Measurements from ENCODE around the gene RAB36. TPM values are rescaled to one million over a fixed set of nuclear protein-coding genes. Genes with fewer than 3 reads are reported as not detected.

The RAB36 gene
- total RNA-seq, 1 experiment from 2014 or later = 1.8 TPM

DNA sequence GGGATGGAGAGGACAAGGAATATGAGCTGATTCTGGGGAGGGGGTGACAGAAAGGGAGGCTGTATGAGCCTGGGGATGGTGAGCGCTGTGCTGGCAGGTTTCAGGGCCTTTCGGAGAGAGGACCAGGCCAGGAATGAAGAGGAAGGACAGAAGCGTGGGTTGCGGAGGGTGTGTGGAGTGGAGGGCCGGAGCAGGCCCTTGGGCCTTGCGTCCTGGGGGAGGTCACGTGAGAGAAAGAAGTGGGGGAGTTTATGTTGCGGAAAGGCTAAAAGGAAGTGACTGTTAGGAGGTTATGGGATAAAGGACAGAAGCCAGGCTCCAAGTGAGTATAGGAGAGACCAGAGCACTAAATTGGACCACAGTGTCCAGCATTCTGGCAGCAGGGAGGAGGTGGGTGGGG, 52.6 kb downstream of the RAB36 start:
- Mint-ChIP-seq H3K27me3 (ENCODE audit: low read depth) (no peaks in the 10 kb centered on the region), H3K9me3 (no peaks in the 10 kb centered on the region), H3K27ac (peak overlapping the region; percentile 55), H3K4me3 (no peak overlapping the region), H3K4me1 (peaks cover 54% of the 10 kb centered on the region), H3K36me3 (peaks cover 11% of the 10 kb centered on the region; the same call in 1 of the 2 replicates)
- TF ChIP-seq KAT7 (CRISPR knock-in tag; IDR thresholded peaks at IDR 0.05; ENCODE audit: borderline replicate concordance) (no peak), RELA (CRISPR knock-in tag; IDR thresholded peaks at IDR 0.05; ENCODE audit: borderline replicate concordance) (no peak), FOXJ3 (CRISPR knock-in tag; IDR thresholded peaks at IDR 0.05; ENCODE audit: borderline replicate concordance) (no peak), NFYB (CRISPR knock-in tag; conservative IDR thresholded peaks at IDR 0.05; ENCODE audit: low read depth) (no peak), SP1 (CRISPR knock-in tag; conservative IDR thresholded peaks at IDR 0.05) (no peak), ZNF138 (CRISPR knock-in tag; conservative IDR thresholded peaks at IDR 0.05) (no peak), TP53 (CRISPR knock-in tag; IDR thresholded peaks at IDR 0.05) (no peak), GTF2I (CRISPR knock-in tag; conservative IDR thresholded peaks at IDR 0.05) (no peak), FOXP1 (CRISPR knock-in tag; IDR thresholded peaks at IDR 0.05; ENCODE audit: borderline replicate concordance) (no peak)
- TF ChIP-seq, protein P1, sequence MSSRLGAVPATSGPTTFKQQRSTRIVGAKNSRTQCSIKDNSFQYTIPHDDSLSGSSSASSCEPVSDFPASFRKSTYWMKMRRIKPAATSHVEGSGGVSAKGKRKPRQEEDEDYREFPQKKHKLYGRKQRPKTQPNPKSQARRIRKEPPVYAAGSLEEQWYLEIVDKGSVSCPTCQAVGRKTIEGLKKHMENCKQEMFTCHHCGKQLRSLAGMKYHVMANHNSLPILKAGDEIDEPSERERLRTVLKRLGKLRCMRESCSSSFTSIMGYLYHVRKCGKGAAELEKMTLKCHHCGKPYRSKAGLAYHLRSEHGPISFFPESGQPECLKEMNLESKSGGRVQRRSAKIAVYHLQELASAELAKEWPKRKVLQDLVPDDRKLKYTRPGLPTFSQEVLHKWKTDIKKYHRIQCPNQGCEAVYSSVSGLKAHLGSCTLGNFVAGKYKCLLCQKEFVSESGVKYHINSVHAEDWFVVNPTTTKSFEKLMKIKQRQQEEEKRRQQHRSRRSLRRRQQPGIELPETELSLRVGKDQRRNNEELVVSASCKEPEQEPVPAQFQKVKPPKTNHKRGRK (CRISPR knock-in tag; IDR thresholded peaks at IDR 0.05; ENCODE audit: borderline replicate concordance) = no peak
- TF ChIP-seq, protein P2, sequence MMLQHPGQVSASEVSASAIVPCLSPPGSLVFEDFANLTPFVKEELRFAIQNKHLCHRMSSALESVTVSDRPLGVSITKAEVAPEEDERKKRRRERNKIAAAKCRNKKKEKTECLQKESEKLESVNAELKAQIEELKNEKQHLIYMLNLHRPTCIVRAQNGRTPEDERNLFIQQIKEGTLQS (CRISPR knock-in tag; conservative IDR thresholded peaks at IDR 0.05) = no peak
- TF ChIP-seq, protein P3, sequence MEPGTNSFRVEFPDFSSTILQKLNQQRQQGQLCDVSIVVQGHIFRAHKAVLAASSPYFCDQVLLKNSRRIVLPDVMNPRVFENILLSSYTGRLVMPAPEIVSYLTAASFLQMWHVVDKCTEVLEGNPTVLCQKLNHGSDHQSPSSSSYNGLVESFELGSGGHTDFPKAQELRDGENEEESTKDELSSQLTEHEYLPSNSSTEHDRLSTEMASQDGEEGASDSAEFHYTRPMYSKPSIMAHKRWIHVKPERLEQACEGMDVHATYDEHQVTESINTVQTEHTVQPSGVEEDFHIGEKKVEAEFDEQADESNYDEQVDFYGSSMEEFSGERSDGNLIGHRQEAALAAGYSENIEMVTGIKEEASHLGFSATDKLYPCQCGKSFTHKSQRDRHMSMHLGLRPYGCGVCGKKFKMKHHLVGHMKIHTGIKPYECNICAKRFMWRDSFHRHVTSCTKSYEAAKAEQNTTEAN (CRISPR knock-in tag; IDR thresholded peaks at IDR 0.05) = no peak
- CTCF ChIA-PET = interaction anchor here (1.0 to 1.1 kb wide), 2 partner anchors 19 to 27 kb away, joined by 3 read pairs; no protein-coding TSS in a partner anchor
- DNase-seq (ENCODE audit: low spot score) (no peak), ATAC-seq (no peak)
- POLR2A ChIA-PET = no interaction called here

DNA sequence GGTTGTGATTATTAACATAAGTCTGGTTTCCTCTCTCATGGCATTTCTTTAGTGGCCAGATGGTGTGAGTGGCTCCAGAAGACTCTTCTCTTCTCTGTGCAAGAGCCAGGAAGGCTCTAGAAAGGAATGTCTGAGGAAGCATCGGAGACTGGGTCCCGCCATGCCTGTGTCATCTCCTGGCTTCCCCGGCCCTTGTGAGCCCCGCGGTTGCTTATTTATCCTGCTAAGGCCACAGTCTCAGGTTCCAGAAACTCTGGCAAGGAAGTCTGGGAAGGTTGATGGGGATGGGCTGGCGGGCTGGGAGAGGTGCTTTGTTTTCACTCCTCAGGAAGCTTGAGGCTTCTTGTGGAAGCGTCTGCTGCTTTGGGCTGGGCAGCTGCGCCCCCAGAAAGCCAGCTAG, 53.9 kb downstream of the RAB36 start:
- H3K27ac Mint-ChIP-seq = peak overlapping the region; percentile 60
- ChIA-PET POLR2A (interaction anchor here (0.7 kb wide), 1 partner anchor 15 kb away, joined by 5 read pairs; no protein-coding TSS in a partner anchor), CTCF (no interaction called here)
- no peak overlapping the region for H3K4me3 Mint-ChIP-seq
- no peaks in the 10 kb centered on the region for H3K9me3 Mint-ChIP-seq
- DNase-seq (ENCODE audit: low spot score) = no peak
- peaks cover 54% of the 10 kb centered on the region for H3K4me1 Mint-ChIP-seq
- no peaks in the 10 kb centered on the region for H3K27me3 Mint-ChIP-seq (ENCODE audit: low read depth)
- H3K36me3 Mint-ChIP-seq = peaks cover 13% of the 10 kb centered on the region; the same call in 1 of the 2 replicates
- ATAC-seq = peak; percentile 48
- TF ChIP-seq, protein P4, sequence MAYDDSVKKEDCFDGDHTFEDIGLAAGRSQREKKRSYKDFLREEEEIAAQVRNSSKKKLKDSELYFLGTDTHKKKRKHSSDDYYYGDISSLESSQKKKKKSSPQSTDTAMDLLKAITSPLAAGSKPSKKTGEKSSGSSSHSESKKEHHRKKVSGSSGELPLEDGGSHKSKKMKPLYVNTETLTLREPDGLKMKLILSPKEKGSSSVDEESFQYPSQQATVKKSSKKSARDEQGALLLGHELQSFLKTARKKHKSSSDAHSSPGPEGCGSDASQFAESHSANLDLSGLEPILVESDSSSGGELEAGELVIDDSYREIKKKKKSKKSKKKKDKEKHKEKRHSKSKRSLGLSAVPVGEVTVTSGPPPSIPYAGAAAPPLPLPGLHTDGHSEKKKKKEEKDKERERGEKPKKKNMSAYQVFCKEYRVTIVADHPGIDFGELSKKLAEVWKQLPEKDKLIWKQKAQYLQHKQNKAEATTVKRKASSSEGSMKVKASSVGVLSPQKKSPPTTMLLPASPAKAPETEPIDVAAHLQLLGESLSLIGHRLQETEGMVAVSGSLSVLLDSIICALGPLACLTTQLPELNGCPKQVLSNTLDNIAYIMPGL (CRISPR knock-in tag; IDR thresholded peaks at IDR 0.05) = no peak
- TF ChIP-seq ZNF219 (CRISPR knock-in tag; IDR thresholded peaks at IDR 0.05; ENCODE audit: borderline replicate concordance) (no peak), FOXK1 (CRISPR knock-in tag; IDR thresholded peaks at IDR 0.05) (no peak), OVOL2 (CRISPR knock-in tag; IDR thresholded peaks at IDR 0.05; ENCODE audit: borderline replicate concordance) (no peak), GTF2I (CRISPR knock-in tag; conservative IDR thresholded peaks at IDR 0.05) (no peak), ZNF671 (CRISPR knock-in tag; IDR thresholded peaks at IDR 0.05) (no peak)
- TF ChIP-seq, protein P5, sequence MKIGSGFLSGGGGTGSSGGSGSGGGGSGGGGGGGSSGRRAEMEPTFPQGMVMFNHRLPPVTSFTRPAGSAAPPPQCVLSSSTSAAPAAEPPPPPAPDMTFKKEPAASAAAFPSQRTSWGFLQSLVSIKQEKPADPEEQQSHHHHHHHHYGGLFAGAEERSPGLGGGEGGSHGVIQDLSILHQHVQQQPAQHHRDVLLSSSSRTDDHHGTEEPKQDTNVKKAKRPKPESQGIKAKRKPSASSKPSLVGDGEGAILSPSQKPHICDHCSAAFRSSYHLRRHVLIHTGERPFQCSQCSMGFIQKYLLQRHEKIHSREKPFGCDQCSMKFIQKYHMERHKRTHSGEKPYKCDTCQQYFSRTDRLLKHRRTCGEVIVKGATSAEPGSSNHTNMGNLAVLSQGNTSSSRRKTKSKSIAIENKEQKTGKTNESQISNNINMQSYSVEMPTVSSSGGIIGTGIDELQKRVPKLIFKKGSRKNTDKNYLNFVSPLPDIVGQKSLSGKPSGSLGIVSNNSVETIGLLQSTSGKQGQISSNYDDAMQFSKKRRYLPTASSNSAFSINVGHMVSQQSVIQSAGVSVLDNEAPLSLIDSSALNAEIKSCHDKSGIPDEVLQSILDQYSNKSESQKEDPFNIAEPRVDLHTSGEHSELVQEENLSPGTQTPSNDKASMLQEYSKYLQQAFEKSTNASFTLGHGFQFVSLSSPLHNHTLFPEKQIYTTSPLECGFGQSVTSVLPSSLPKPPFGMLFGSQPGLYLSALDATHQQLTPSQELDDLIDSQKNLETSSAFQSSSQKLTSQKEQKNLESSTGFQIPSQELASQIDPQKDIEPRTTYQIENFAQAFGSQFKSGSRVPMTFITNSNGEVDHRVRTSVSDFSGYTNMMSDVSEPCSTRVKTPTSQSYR (CRISPR knock-in tag; IDR thresholded peaks at IDR 0.05) = no peak
- TF ChIP-seq, protein P6, sequence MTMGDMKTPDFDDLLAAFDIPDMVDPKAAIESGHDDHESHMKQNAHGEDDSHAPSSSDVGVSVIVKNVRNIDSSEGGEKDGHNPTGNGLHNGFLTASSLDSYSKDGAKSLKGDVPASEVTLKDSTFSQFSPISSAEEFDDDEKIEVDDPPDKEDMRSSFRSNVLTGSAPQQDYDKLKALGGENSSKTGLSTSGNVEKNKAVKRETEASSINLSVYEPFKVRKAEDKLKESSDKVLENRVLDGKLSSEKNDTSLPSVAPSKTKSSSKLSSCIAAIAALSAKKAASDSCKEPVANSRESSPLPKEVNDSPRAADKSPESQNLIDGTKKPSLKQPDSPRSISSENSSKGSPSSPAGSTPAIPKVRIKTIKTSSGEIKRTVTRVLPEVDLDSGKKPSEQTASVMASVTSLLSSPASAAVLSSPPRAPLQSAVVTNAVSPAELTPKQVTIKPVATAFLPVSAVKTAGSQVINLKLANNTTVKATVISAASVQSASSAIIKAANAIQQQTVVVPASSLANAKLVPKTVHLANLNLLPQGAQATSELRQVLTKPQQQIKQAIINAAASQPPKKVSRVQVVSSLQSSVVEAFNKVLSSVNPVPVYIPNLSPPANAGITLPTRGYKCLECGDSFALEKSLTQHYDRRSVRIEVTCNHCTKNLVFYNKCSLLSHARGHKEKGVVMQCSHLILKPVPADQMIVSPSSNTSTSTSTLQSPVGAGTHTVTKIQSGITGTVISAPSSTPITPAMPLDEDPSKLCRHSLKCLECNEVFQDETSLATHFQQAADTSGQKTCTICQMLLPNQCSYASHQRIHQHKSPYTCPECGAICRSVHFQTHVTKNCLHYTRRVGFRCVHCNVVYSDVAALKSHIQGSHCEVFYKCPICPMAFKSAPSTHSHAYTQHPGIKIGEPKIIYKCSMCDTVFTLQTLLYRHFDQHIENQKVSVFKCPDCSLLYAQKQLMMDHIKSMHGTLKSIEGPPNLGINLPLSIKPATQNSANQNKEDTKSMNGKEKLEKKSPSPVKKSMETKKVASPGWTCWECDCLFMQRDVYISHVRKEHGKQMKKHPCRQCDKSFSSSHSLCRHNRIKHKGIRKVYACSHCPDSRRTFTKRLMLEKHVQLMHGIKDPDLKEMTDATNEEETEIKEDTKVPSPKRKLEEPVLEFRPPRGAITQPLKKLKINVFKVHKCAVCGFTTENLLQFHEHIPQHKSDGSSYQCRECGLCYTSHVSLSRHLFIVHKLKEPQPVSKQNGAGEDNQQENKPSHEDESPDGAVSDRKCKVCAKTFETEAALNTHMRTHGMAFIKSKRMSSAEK (CRISPR knock-in tag; IDR thresholded peaks at IDR 0.05; ENCODE audit: borderline replicate concordance) = no peak
- TF ChIP-seq, protein P7, sequence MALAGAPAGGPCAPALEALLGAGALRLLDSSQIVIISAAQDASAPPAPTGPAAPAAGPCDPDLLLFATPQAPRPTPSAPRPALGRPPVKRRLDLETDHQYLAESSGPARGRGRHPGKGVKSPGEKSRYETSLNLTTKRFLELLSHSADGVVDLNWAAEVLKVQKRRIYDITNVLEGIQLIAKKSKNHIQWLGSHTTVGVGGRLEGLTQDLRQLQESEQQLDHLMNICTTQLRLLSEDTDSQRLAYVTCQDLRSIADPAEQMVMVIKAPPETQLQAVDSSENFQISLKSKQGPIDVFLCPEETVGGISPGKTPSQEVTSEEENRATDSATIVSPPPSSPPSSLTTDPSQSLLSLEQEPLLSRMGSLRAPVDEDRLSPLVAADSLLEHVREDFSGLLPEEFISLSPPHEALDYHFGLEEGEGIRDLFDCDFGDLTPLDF (CRISPR knock-in tag; IDR thresholded peaks at IDR 0.05) = no peak
